Activated B cell treated with CpG ODN at 0.5 μM for 24 hours (primary cell): Measurements from ENCODE around the gene XIRP1. TPM values are rescaled to one million over a fixed set of nuclear protein-coding genes. Genes with fewer than 3 reads are reported as not detected.

Experiments
- ATAC-seq: fragments of 200-7000 bp; cut with Tn5 transposase; one replicate; pipeline ENCODE4 v1.10.0; 2021; ENCODE audit warnings: low read depth, mild to moderate bottlenecking, moderate library complexity
- CTCF ChIA-PET: fragments of 350-600 bp; sonication (Branson Sonifier 250); formaldehyde crosslinking; loops from one replicate; lab custom pipeline; 2021; ENCODE audit warnings: antibody characterized with exemption; lab: Charles Lee
- POLR2A ChIA-PET: fragments of 350-600 bp; sonication (Branson Sonifier 250); formaldehyde crosslinking; loops from one replicate; lab custom pipeline; 2021; ENCODE audit warnings: antibody characterized with exemption; lab: Charles Lee
- DNase-seq: peaks from one replicate; pipeline ENCODE4 v3.0.0; 2022
- H3K27ac Mint-ChIP-seq: one replicate; pipeline ENCODE4 v1.8.0; 2020; ENCODE audit warnings: mixed read lengths
- H3K27me3 Mint-ChIP-seq: one replicate; pipeline ENCODE4 v1.8.0; 2021; ENCODE audit warnings: mixed read lengths
- H3K36me3 Mint-ChIP-seq: one replicate; pipeline ENCODE4 v1.8.0; 2021; ENCODE audit warnings: low read depth, mixed read lengths
- H3K4me1 Mint-ChIP-seq: one replicate; pipeline ENCODE4 v1.8.0; 2021; ENCODE audit warnings: mixed read lengths
- H3K4me3 Mint-ChIP-seq: one replicate; pipeline ENCODE4 v1.8.0; 2020; ENCODE audit warnings: mild to moderate bottlenecking, mixed read lengths
- H3K9me3 Mint-ChIP-seq: one replicate; pipeline ENCODE4 v1.8.0; 2020; ENCODE audit warnings: mixed read lengths
- intact Hi-C: fragments of 100-400 bp; cut with micrococcal nuclease; formaldehyde crosslinking; loops from one replicate; pipeline ENCODE4 v1.15.1; 2024
- total RNA-seq: library from RNA; stranded (reverse); gene quantifications from 2 replicates; pipeline ENCODE4 v1.2.3, GENCODE V29; 2022
- TF ChIP-seq, protein P1 (sequence below): fragments of 200-600 bp; IDR thresholded peaks from one replicate; pipeline ENCODE4 v1.8.0; 2022; ENCODE audit warnings: antibody characterized with exemption, mild to moderate bottlenecking

Gene XIRP1
- total RNA-seq, 1 donor from 2014 or later: 0.60 TPM

DNA sequence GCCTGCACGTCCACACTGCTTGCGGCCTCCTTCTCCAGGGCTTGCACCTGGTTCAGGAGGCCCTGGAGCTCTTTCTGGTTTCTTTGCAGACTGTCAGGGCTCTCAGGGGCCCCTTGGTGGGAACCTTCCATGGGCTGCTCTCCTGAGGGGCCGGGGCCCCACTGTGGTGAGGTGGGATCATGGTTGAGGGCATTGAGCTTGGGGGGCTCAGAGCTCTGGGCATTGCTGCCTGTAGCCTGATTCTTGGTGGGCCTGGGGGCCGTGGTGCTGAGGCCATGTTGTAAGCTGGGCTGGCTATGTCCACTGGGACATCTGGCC lies 7.5 kb downstream of the XIRP1 start:
- no peak for DNase-seq
- Mint-ChIP-seq H3K9me3 (no peaks in the 10 kb centered on the region), H3K4me1 (peaks cover 18% of the 10 kb centered on the region), H3K36me3 (no peaks in the 10 kb centered on the region), H3K4me3 (no peak overlapping the region), H3K27ac (no peak overlapping the region), H3K27me3 (no peaks in the 10 kb centered on the region)
- TF ChIP-seq, protein P1, sequence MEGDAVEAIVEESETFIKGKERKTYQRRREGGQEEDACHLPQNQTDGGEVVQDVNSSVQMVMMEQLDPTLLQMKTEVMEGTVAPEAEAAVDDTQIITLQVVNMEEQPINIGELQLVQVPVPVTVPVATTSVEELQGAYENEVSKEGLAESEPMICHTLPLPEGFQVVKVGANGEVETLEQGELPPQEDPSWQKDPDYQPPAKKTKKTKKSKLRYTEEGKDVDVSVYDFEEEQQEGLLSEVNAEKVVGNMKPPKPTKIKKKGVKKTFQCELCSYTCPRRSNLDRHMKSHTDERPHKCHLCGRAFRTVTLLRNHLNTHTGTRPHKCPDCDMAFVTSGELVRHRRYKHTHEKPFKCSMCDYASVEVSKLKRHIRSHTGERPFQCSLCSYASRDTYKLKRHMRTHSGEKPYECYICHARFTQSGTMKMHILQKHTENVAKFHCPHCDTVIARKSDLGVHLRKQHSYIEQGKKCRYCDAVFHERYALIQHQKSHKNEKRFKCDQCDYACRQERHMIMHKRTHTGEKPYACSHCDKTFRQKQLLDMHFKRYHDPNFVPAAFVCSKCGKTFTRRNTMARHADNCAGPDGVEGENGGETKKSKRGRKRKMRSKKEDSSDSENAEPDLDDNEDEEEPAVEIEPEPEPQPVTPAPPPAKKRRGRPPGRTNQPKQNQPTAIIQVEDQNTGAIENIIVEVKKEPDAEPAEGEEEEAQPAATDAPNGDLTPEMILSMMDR: no peak
- CTCF ChIA-PET: interaction anchor here (1.2 to 14.8 kb wide), 2 partner anchors 105 to 117 kb away, joined by 3 to 585 read pairs; no protein-coding TSS in a partner anchor
- ATAC-seq: no peak
- POLR2A ChIA-PET: no interaction called here
- intact Hi-C loops: no loop called here

DNA sequence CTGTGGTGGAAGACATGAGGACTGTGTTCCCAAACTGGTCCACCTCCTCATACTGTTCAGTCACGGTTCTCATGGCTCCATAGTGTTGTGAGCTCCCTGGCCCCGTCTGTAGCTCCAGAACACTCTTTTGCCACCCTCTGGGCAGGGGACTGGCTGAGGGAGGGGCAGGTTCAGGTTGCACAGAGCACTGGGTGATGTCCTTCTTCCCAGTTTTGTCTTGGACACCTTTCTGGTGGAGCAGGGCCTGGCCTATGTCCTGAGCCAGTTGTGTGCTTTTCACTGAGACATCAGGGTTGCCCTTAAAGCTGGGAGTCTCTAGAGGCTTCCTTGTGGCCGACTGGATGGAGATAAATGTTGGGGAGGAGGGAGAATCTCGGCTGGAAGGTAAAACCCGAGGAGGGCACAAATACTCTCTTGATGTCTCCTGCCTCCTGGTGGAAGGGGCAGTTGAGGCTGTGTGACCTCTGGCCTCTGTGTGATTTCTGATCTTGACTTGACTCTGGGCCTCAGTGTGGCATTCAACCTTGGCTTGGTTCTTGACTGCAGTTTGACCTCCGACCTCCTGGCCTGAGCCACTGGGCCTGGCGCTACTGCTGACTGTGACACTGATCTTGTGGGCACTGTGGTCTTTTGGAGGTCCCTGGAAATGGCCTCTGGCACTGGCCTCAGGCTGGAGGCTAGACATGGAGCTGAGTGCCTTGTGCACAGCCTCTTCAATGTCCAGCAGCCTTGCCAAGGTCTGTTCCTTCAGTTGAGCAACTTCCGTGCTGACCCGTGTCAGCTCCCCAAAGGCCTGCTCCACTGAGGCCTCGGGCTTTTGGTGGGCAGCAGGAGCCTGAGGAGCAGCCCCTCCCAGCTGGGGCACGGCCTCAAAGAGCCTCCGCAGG lies 8.1 kb downstream of the XIRP1 start:
- Mint-ChIP-seq H3K27ac (no peak overlapping the region), H3K9me3 (no peaks in the 10 kb centered on the region), H3K36me3 (no peaks in the 10 kb centered on the region), H3K4me3 (no peak overlapping the region), H3K4me1 (peaks cover 18% of the 10 kb centered on the region), H3K27me3 (no peaks in the 10 kb centered on the region)
- DNase-seq: no peak
- intact Hi-C loops: no loop called here
- ChIA-PET CTCF (interaction anchor here (1.2 to 14.8 kb wide), 2 partner anchors 106 to 118 kb away, joined by 3 to 585 read pairs; no protein-coding TSS in a partner anchor), POLR2A (no interaction called here)
- no peak for ATAC-seq
- TF ChIP-seq, protein P1: no peak

DNA sequence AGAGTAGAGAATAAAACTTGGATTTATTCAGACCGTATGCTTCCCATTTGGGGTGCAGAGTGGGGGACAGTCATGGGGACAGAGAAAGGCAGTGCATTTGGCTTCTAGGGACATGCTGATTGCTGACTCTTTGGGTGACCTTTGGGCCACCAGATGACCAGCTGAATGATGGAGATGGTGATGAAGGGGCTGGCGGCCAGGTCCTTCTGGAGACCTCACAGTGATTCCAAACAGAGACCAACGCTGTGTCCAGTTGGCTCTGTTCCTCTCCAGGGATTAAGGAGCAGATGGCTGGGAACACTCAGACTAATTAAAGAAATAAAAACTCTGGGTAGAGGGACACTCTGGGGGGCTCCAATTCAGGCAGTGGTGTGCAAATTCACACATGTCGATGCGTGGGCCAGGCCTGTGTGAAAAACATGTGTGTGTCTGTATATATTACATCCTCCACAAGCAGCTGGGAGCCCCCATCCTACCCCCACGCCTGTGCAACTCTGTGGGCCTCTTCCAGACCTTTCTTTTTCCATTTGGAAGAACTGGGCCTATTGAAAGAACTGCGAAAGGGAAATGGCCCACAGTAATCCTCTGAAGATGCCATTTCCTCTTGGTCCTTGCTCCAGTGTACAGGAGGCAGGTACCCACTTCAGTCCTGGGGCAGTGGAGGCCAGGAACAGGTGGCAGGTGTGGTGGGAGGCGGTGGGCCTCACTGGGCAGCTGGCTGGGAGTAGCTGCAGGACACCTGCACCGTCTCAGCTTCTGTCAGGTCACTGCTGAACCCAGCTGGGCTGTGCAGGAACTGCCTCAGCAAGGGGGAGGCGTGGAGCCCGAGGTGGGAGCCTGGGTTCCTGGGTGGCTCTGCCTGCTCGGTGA lies 8.9 kb downstream of the XIRP1 start:
- ChIA-PET CTCF (interaction anchor here (1.2 to 14.8 kb wide), 3 partner anchors 105 to 119 kb away, joined by 3 to 585 read pairs (median 5); no protein-coding TSS in a partner anchor), POLR2A (no interaction called here)
- TF ChIP-seq, protein P1: no peak
- no peaks in the 10 kb centered on the region for H3K36me3 Mint-ChIP-seq
- DNase-seq (no peak), ATAC-seq (no peak)
- H3K4me1 Mint-ChIP-seq: peaks cover 25% of the 10 kb centered on the region
- H3K4me3 Mint-ChIP-seq: no peak overlapping the region
- H3K27me3 Mint-ChIP-seq: no peaks in the 10 kb centered on the region
- H3K27ac Mint-ChIP-seq: no peak overlapping the region
- no peaks in the 10 kb centered on the region for H3K9me3 Mint-ChIP-seq
- intact Hi-C loops: no loop called here

DNA sequence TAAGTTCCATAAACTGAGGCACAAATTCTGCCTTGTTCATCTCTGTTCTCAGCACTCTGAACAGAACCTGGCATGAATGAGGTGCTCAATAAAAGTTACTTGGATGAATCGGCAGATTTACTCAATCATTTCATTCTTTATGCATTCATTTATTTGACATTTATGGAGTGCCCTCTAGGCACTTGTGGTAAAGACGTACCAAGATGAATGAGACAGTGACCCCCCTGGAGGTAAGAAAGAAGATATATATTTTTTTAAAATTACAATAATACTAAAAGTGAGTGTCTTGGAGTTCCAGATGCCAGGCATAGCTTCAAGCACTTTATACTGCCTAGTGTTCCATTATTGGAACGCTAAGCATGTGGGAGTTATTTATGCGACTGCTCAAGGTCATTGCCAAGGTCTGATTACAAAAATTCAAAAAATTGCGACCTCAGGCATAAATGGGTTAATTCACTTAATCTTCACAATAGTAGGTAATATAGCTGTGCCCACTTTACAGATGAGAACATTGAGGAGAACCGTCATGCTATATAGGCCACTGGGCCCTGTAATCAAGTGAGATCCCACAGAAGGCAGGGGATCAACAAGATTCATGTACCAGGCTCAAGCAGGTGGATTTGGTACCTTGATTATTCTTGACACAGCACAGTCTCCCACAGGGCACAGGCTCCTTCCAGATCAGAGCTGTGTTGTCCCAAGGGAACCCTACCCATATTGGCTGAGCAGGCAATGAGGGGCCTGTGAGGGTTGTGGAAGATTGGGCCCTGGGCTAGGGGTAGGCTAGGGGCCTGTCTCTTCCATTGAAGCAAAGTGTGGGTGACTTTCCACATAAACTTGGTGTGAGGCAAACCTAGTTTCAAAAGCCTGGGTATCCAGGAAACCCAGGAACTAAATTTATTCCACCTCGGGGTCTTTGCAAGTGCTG lies 10.7 kb downstream of the XIRP1 start:
- ATAC-seq (no peak), DNase-seq (no peak)
- Mint-ChIP-seq H3K36me3 (no peaks in the 10 kb centered on the region), H3K4me1 (peaks cover 31% of the 10 kb centered on the region), H3K27ac (peak overlapping the region; percentile 77), H3K9me3 (no peaks in the 10 kb centered on the region), H3K4me3 (peak overlapping the region; percentile 73), H3K27me3 (no peaks in the 10 kb centered on the region)
- CTCF ChIA-PET: interaction anchor here (2.0 kb wide), 1 partner anchor 107 kb away, joined by 5 read pairs; no protein-coding TSS in a partner anchor
- POLR2A ChIA-PET: no interaction called here
- intact Hi-C loops: loop anchor here (1.0 to 2.0 kb wide), 4 partner anchors 73 to 203 kb away; no protein-coding TSS in a partner anchor
- TF ChIP-seq, protein P1: no peak
